Embryonic facial prominence (tissue), 1 donor: ENCODE measurements around the gene ATP4B.
"Not testable (repeated sequence)": the region's sequence is repeated elsewhere in the genome, so short reads cannot be mapped to it uniquely, and the experiment has no call there.

Experiments
- DNase-seq: peaks from one replicate; pipeline ENCODE4 v3.0.0-alpha.2; 2016; ENCODE audit errors: extremely low spot score

The ATP4B gene

GRCh38 chr13:113625965-113626721 lies 31.9 kb downstream of the ATP4B start:
- no peak for DNase-seq

- DNase-seq = not testable (repeated sequence)
Observed at GRCh38 chr13:113624640-113625304, 33.2 kb downstream of the ATP4B start.

- DNase-seq = no peak
Observed at GRCh38 chr13:113624235-113624587, 33.8 kb downstream of the ATP4B start.

GRCh38 chr13:113623491-113624234 lies 34.3 kb downstream of the ATP4B start:
- DNase-seq = no peak

GRCh38 chr13:113622791-113623490 lies 35.1 kb downstream of the ATP4B start:
- no peak for DNase-seq

- not testable (repeated sequence) for DNase-seq
Observed at GRCh38 chr13:113621986-113622550, 35.9 kb downstream of the ATP4B start.

- DNase-seq = not testable (repeated sequence)
Observed at GRCh38 chr13:113621498-113621897, 36.5 kb downstream of the ATP4B start.

- no peak for DNase-seq
Observed at GRCh38 chr13:113621046-113621445, 37.0 kb downstream of the ATP4B start.

GRCh38 chr13:113620036-113620796 lies 37.8 kb downstream of the ATP4B start:
- DNase-seq = no peak

GRCh38 chr13:113618455-113618854 lies 39.5 kb downstream of the ATP4B start:
- DNase-seq = no peak

- DNase-seq = no peak
Observed at GRCh38 chr13:113617961-113618360, 40.0 kb downstream of the ATP4B start.

GRCh38 chr13:113616991-113617749 lies 40.8 kb downstream of the ATP4B start:
- no peak for DNase-seq

- no peak for DNase-seq
Observed at GRCh38 chr13:113616281-113616906, 41.6 kb downstream of the ATP4B start.

GRCh38 chr13:113613789-113614379 lies 44.1 kb downstream of the ATP4B start:
- DNase-seq = no peak

GRCh38 chr13:113612607-113613006 lies 45.4 kb downstream of the ATP4B start:
- no peak for DNase-seq

GRCh38 chr13:113611996-113612395 lies 46.0 kb downstream of the ATP4B start:
- DNase-seq = no peak

- no peak for DNase-seq
Observed at GRCh38 chr13:113610266-113610665, 47.7 kb downstream of the ATP4B start.

GRCh38 chr13:113609616-113610015 lies 48.4 kb downstream of the ATP4B start:
- no peak for DNase-seq

- no peak for DNase-seq
Observed at GRCh38 chr13:113608967-113609533, 48.9 kb downstream of the ATP4B start.
